ENCODE data around the gene FAM228B. TPM values are rescaled to one million over a fixed set of nuclear protein-coding genes. Genes with fewer than 3 reads are reported as not detected.

Gene FAM228B
- total RNA-seq, 2 experiments from 2014 or later: 21.6 to 24.2 TPM

DNA sequence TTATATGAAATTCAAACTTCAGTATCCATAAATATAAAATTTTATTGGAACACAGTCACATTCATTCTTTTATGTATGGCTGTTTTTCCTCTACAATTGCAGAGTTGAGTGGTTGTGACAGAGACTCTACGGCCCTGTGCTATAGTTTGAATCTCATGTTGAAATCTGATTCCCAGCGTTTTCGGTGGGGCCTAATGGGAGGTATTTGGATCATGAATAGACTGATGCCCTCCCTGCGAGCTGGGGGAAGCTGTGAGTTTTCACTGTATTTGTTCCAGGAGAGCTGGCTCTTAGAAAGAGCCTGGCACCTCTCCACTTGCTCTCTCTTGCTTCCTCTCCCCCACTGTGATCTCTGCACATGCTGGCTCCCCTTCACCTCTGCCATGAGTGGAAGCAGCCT, 1.8 kb upstream of the FAM228B start:
- Mint-ChIP-seq H3K27me3 (no peaks in the 10 kb centered on the region), H3K4me3 (peak overlapping the region; percentile 42), H3K9me3 (no peaks in the 10 kb centered on the region), H3K4me1 (ENCODE audit: low read depth) (peaks cover 15% of the 10 kb centered on the region), H3K36me3 (ENCODE audit: low read depth) (no peaks in the 10 kb centered on the region), H3K27ac (no peak overlapping the region)
- ChIA-PET POLR2A (interaction anchor here (0.7 to 1.7 kb wide), 2 partner anchors 45 to 194 kb away, joined by 3 to 11 read pairs; partner anchors contain the start of genes ATAD2B and SF3B6), CTCF (no interaction called here)
- Histone ChIP-seq H3K4me1 (ENCODE audit: insufficient read depth, low read length) (peaks cover 14% of the 10 kb centered on the region), H3K27me3 (ENCODE audit: control insufficient read depth in 1 of 2, insufficient read depth in 2 of 2, low read length in 2 of 2) (no peaks in the 10 kb centered on the region), H3K9me3 (ENCODE audit: control insufficient read depth in 1 of 2, insufficient read depth in 1 of 2, low read length in 2 of 2) (no peaks in the 10 kb centered on the region), H3K36me3 (ENCODE audit: insufficient read depth, low read length) (no peaks in the 10 kb centered on the region), H3K4me3 (ENCODE audit: low read length) (no peak overlapping the region), H3K27ac (ENCODE audit: low read depth in 1 of 2, low read length in 2 of 2) (no peak overlapping the region)
- ATAC-seq (ENCODE audit: poor library complexity) (no peak), DNase-seq (no peak)
- intact Hi-C loops (cut with DNase I, micrococcal nuclease): no loop called here
- TF ChIP-seq, protein P1, sequence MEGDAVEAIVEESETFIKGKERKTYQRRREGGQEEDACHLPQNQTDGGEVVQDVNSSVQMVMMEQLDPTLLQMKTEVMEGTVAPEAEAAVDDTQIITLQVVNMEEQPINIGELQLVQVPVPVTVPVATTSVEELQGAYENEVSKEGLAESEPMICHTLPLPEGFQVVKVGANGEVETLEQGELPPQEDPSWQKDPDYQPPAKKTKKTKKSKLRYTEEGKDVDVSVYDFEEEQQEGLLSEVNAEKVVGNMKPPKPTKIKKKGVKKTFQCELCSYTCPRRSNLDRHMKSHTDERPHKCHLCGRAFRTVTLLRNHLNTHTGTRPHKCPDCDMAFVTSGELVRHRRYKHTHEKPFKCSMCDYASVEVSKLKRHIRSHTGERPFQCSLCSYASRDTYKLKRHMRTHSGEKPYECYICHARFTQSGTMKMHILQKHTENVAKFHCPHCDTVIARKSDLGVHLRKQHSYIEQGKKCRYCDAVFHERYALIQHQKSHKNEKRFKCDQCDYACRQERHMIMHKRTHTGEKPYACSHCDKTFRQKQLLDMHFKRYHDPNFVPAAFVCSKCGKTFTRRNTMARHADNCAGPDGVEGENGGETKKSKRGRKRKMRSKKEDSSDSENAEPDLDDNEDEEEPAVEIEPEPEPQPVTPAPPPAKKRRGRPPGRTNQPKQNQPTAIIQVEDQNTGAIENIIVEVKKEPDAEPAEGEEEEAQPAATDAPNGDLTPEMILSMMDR (IDR thresholded peaks at IDR 0.05): no peak

DNA sequence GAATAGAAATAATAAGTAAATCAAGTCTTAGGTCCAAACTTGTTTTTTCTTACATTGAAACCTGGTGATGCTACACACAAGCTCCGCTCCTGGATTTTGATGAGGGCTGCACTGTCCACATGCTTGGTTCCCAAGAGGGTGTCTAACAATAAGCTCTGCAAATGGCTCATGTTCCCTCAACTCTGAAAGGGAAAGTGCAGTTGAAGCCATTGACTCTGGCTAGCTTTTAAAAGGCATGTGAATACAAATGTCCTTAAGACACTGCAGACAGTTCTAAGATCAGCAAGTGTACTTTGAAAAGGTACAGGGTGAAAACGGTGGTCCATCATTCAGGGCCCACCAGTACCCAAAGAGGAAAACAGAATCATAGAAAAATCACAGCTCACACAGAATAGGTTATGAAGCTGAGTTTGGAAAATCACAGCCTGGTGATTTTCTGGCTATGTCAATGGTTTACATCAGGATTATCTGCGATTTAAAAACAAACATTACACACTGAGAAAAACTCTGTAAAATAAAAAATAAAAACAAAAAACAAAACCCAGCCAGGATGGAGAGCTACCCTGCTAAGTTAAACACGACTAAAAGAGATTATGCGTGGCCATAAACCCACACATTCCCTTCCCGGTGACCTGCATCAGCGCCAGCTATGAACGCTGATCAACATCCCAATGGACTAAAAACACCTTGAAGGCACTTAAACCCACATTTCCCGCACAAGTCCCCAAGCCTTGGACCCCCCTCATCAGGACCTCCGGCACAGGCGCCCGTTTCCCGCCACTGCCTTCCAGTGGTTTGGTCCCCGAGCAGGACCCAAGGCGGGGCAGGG, 689 bp upstream of the FAM228B start:
- H3K9me3 Mint-ChIP-seq: no peaks in the 10 kb centered on the region
- Histone ChIP-seq H3K4me3 (ENCODE audit: low read length) (peak overlapping the region; percentile 57), H3K27me3 (ENCODE audit: control insufficient read depth in 1 of 2, insufficient read depth in 2 of 2, low read length in 2 of 2) (no peaks in the 10 kb centered on the region), H3K36me3 (ENCODE audit: insufficient read depth, low read length) (no peaks in the 10 kb centered on the region), H3K9me3 (ENCODE audit: control insufficient read depth in 1 of 2, insufficient read depth in 1 of 2, low read length in 2 of 2) (no peaks in the 10 kb centered on the region), H3K4me1 (ENCODE audit: insufficient read depth, low read length) (peaks cover 14% of the 10 kb centered on the region), H3K27ac (ENCODE audit: low read depth in 1 of 2, low read length in 2 of 2) (no peak overlapping the region)
- ATAC-seq (ENCODE audit: poor library complexity) (no peak), DNase-seq (no peak)
- peaks cover 15% of the 10 kb centered on the region for H3K4me1 Mint-ChIP-seq (ENCODE audit: low read depth)
- TF ChIP-seq, protein P1 (IDR thresholded peaks at IDR 0.05): no peak
- ChIA-PET CTCF (interaction anchor here (0.6 kb wide), 1 partner anchor 71 kb away, joined by 3 read pairs; no protein-coding TSS in a partner anchor), POLR2A (interaction anchor here (0.7 to 1.7 kb wide), 3 partner anchors 38 to 195 kb away, joined by 3 to 11 read pairs (median 5); partner anchors contain the start of genes ATAD2B, SF3B6 and TP53I3)
- no peaks in the 10 kb centered on the region for H3K36me3 Mint-ChIP-seq (ENCODE audit: low read depth)
- intact Hi-C loops (cut with DNase I, micrococcal nuclease): no loop called here
- peak overlapping the region; percentile 90 for H3K4me3 Mint-ChIP-seq
- H3K27ac Mint-ChIP-seq: peak overlapping the region; percentile 62
- H3K27me3 Mint-ChIP-seq: no peaks in the 10 kb centered on the region

DNA sequence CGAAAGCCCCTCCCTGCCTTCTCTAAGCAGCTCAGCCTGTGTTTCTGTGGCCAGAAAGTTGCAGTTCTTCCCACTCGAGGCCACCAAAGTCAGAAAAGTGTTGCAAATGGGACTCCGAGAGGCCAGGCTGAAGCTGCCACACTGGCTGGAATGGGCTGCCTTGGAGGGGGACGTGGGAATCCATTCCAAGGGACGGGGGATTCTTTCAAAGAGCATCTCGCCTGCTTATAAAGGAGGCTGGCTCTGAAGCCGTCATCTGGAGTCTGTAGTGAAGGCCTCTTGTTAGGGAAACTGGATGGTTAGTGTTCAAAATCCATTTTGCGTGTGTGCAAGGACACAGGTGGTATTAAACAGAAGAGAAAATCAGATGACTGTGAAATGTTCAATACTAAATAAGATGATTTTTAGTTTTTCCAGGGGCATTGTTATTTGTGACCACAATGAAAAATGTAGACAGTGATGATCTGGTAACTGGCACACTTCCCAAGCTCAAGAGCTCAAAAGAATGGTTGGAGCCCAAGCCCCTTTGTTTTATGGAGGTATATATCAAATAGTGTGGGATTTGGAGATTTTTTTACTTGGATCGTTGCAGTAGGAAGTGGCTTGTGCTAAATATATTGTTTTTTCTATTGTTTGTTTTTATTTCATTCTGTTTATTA, 782 bp downstream of the FAM228B start:
- intact Hi-C loops (cut with DNase I, micrococcal nuclease): no loop called here
- H3K4me3 Mint-ChIP-seq: peak overlapping the region; percentile 84
- CTCF ChIA-PET: interaction anchor here (1.1 to 1.2 kb wide), 2 partner anchors 40 kb away, joined by 3 to 4 read pairs; partner anchors contain the start of gene TP53I3

More for the DNA sequence above, 782 bp downstream of the FAM228B start:
- Histone ChIP-seq H3K27me3 (ENCODE audit: control insufficient read depth in 1 of 2, insufficient read depth in 2 of 2, low read length in 2 of 2) (no peaks in the 10 kb centered on the region), H3K4me3 (ENCODE audit: low read length) (peak overlapping the region; percentile 57), H3K36me3 (ENCODE audit: insufficient read depth, low read length) (no peaks in the 10 kb centered on the region), H3K4me1 (ENCODE audit: insufficient read depth, low read length) (peaks cover 14% of the 10 kb centered on the region), H3K9me3 (ENCODE audit: control insufficient read depth in 1 of 2, insufficient read depth in 1 of 2, low read length in 2 of 2) (no peaks in the 10 kb centered on the region), H3K27ac (ENCODE audit: low read depth in 1 of 2, low read length in 2 of 2) (no peak overlapping the region)
- H3K4me1 Mint-ChIP-seq (ENCODE audit: low read depth): peaks cover 15% of the 10 kb centered on the region
- POLR2A ChIA-PET: interaction anchor here (1.4 kb wide), 1 partner anchor 40 kb away, joined by 4 read pairs; the partner anchor contains the start of gene TP53I3
- ATAC-seq (ENCODE audit: poor library complexity) (no peak), DNase-seq (peak in 2 of 14 experiments; percentile 4 to 37)
- no peaks in the 10 kb centered on the region for H3K9me3 Mint-ChIP-seq
- H3K27me3 Mint-ChIP-seq: no peaks in the 10 kb centered on the region
- TF ChIP-seq, protein P1 (IDR thresholded peaks at IDR 0.05): no peak
- no peaks in the 10 kb centered on the region for H3K36me3 Mint-ChIP-seq (ENCODE audit: low read depth)
- H3K27ac Mint-ChIP-seq: no peak overlapping the region
